Hepatocyte (in vitro differentiated cells): Measurements from ENCODE around the gene ENDOU.

Source experiments
- CTCF ChIP-seq: fragments of 200-600 bp; sonication (generic); IDR thresholded peaks from 2 replicates; pipeline ENCODE4 v1.5.1; 2016; ENCODE audit warnings: antibody characterized with exemption, mild to moderate bottlenecking; ENCODE audit not compliant: poor library complexity
- EZH2 ChIP-seq: fragments of 200-600 bp; sonication (generic); IDR thresholded peaks from 2 replicates; pipeline ENCODE4 v1.6.1; 2016; ENCODE audit warnings: antibody characterized with exemption, mild to moderate bottlenecking, borderline replicate concordance

DNA sequence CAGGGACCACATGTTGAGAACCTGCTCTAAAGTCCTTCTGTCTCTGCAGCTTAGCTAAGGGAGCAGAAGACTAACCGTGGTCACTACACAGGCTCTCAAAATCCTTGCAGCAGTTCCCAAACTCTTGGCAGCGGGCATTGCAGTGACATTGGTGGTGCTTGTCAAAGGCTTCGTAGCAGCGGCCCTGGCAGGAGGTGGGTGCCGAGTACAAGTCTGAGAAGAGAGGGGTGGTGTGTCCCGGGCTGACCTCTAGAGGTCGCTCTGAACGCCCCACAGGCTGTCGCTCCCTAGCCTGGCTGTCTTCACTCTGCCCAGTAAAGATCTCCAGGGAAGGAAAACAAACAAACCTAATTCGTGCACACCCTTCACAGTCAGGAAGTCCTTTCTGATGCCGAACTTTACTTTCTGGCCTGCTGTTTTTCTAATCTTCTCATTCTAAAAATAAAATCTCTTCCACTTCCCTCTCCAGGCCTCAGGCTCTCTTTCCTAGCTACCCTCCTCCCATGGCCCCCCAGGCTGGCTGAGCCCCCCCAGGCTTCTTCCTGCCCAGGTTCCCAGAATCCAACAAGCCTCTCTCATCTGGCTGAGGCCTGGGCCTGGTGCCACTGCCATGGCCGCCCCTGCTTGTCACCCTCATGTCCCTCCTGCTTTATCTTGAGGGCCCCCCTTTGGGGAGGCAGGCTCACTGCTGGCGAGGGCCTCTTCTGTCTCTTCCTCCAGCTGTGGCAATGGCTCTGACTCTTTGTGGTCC lies 7.7 kb downstream of the ENDOU start:
- TF ChIP-seq CTCF: peak; percentile 82
- TF ChIP-seq EZH2: no peak
